Glutamatergic neuron (in vitro differentiated cells): ENCODE results near the gene RBMS1. TPM values are rescaled to one million over a fixed set of nuclear protein-coding genes. Genes with fewer than 3 reads are reported as not detected.

Source experiments
- DNase-seq: peaks from one replicate; pipeline ENCODE4 v3.0.0; 2022
- H3K27ac Mint-ChIP-seq: one replicate; pipeline ENCODE4 v1.8.0; 2020; ENCODE audit warnings: mild to moderate bottlenecking, mixed read lengths, inconsistent platforms; ENCODE audit not compliant: unreplicated experiment
- H3K27me3 Mint-ChIP-seq: one replicate; pipeline ENCODE4 v1.8.0; 2020; ENCODE audit warnings: mild to moderate bottlenecking, moderate library complexity, mixed read lengths, inconsistent platforms; ENCODE audit not compliant: unreplicated experiment
- H3K36me3 Mint-ChIP-seq: one replicate; pipeline ENCODE4 v1.8.0; 2020; ENCODE audit warnings: mild to moderate bottlenecking, mixed read lengths, inconsistent platforms; ENCODE audit not compliant: unreplicated experiment
- H3K4me1 Mint-ChIP-seq: one replicate; pipeline ENCODE4 v1.8.0; 2020; ENCODE audit warnings: mild to moderate bottlenecking, low read depth, mixed read lengths, inconsistent platforms; ENCODE audit not compliant: unreplicated experiment
- H3K4me3 Mint-ChIP-seq: one replicate; pipeline ENCODE4 v1.8.0; 2020; ENCODE audit warnings: mild to moderate bottlenecking, mixed read lengths, inconsistent platforms; ENCODE audit not compliant: unreplicated experiment
- H3K9me3 Mint-ChIP-seq: one replicate; pipeline ENCODE4 v1.8.0; 2020; ENCODE audit warnings: mild to moderate bottlenecking, moderate library complexity, mixed read lengths, inconsistent platforms; ENCODE audit not compliant: unreplicated experiment
- total RNA-seq: library from RNA; stranded (reverse); fragmentation: NEBNext Ultra II Directional; extraction: Animal tissue kit (Norgen Biotek cat#: 25700); gene quantifications from one replicate; pipeline ENCODE4 v1.2.1, GENCODE V29; 2021; ENCODE audit not compliant: unreplicated experiment
- TF ChIP-seq, protein P1 (sequence below): fragments of 200-600 bp; sonication (generic); IDR thresholded peaks from one replicate; pipeline ENCODE4 v1.5.0; 2021; ENCODE audit not compliant: partially characterized antibody, unreplicated experiment

Gene RBMS1
- total RNA-seq, 1 donor from 2014 or later: 142 TPM

DNA sequence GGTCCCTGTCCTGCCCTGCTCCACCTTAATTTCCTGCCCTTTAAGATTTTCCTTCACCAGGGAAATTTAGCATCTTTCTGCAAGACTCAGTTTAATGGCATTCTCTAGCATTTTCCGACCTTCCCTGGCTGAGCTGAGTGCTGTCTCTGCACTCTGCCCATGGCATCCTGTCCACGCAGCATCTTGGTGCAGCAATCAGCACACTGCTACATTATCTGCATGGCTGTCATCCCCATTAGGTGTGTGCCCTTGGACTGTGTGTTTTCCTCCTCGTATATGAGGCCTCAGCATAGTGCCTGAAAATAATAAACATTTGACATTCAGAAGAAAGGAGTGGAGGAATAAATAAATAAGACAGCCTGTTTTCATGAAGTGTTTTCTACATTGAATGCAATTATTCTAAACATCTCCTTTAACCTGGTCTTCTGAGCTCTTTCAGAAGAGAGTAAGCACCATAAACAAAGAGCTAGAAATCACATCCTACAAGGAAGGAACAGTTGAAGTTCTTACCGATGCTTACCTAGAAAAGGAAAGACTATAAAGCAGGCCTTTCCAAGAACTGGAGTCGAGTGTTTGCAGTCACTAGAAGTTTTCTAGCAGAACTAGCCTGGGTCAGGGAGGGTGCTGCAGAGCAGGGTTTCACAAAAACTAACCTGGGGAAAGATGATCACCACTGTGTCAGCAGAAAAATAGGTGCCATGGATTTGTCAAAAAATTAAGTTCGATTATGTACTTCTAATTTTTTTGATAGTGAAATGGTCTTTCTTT, 162.2 kb downstream of the RBMS1 start:
- no peak overlapping the region for H3K27ac Mint-ChIP-seq
- peaks cover 2% of the 10 kb centered on the region for H3K9me3 Mint-ChIP-seq
- no peaks in the 10 kb centered on the region for H3K36me3 Mint-ChIP-seq
- no peak overlapping the region for H3K4me3 Mint-ChIP-seq
- TF ChIP-seq, protein P1, sequence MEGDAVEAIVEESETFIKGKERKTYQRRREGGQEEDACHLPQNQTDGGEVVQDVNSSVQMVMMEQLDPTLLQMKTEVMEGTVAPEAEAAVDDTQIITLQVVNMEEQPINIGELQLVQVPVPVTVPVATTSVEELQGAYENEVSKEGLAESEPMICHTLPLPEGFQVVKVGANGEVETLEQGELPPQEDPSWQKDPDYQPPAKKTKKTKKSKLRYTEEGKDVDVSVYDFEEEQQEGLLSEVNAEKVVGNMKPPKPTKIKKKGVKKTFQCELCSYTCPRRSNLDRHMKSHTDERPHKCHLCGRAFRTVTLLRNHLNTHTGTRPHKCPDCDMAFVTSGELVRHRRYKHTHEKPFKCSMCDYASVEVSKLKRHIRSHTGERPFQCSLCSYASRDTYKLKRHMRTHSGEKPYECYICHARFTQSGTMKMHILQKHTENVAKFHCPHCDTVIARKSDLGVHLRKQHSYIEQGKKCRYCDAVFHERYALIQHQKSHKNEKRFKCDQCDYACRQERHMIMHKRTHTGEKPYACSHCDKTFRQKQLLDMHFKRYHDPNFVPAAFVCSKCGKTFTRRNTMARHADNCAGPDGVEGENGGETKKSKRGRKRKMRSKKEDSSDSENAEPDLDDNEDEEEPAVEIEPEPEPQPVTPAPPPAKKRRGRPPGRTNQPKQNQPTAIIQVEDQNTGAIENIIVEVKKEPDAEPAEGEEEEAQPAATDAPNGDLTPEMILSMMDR: no peak
- no peak for DNase-seq
- H3K4me1 Mint-ChIP-seq: peaks cover 44% of the 10 kb centered on the region
- peaks cover 5% of the 10 kb centered on the region for H3K27me3 Mint-ChIP-seq

DNA sequence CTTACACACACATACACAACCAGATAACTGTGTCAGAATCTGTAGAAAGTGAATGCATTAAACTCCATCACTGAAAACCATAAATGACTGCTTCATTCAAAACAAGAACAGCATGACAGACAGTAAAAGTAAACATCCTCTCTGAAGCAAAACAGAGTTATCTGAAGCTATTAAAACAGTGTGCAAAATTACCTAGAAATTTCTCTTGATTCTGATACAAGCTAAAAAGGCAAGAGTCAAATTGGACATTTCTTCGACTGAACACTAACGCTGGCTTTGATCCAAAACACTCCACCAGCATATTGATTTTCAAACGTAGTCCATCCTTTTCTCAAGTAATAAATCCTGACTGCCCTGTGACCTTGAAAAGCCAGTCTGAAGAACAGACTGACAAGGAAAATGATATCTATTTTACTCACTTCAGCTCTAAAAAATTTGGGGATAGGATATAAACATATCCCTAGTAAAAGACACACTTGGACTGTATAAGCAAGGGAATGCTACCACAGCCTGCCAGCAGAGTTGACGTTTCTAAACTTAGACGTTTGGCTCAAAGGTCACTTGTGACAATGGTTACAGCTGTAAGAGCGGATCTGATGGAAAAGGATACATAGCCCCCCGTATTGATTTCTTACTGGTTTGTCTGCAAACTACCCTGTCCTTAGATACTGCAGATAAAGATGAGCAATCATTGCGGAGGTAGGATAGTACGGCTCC, 164.6 kb downstream of the RBMS1 start:
- Mint-ChIP-seq H3K4me1 (peaks cover 51% of the 10 kb centered on the region), H3K4me3 (peak overlapping the region; percentile 12), H3K36me3 (no peaks in the 10 kb centered on the region), H3K27ac (no peak overlapping the region), H3K9me3 (peaks cover 3% of the 10 kb centered on the region), H3K27me3 (peaks cover 5% of the 10 kb centered on the region)
- no peak for DNase-seq
- TF ChIP-seq, protein P1: no peak

DNA sequence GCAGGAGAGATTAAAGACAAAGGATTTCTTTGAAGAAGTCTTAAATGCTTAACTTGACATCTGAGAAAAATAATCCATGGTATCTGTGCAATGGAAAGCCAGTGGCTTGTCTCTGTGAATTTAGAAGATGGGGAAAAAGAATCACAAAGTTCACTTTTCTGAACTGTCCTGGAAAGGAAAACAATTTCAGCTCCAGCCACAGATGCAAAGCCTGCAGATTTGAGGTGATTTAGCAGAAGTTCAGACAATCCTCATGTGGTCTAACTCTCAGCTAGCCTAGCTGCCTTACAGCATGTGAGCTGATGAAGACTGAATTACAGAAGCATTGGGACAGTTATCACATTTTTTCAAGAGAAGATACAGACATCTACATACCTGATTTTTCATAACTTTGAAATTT, 166.8 kb downstream of the RBMS1 start:
- H3K27ac Mint-ChIP-seq: peak overlapping the region; percentile 7
- no peaks in the 10 kb centered on the region for H3K36me3 Mint-ChIP-seq
- H3K4me3 Mint-ChIP-seq: no peak overlapping the region
- H3K27me3 Mint-ChIP-seq: peaks cover 5% of the 10 kb centered on the region
- H3K9me3 Mint-ChIP-seq: peaks cover 4% of the 10 kb centered on the region
- TF ChIP-seq, protein P1: no peak
- H3K4me1 Mint-ChIP-seq: peaks cover 56% of the 10 kb centered on the region
- no peak for DNase-seq

DNA sequence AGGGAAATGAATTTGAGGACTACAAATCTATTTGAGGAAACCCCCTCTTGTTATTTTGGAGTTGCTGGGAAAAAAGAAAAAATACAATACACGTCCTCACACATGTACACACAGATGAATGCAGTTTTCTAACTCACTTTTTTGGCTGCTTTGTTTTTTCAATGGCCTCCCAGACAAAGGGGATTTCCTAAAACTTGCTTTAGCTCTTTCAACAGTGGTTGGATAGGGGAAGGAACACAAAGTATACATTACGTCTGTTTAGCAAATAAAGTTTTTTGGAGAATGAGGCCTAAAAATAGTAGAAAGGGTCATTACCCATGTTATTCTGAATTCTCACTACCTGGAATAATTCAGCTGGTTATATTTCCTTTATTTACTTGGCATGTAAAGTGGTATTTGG, 168.2 kb downstream of the RBMS1 start:
- no peak overlapping the region for H3K4me3 Mint-ChIP-seq
- peaks cover 5% of the 10 kb centered on the region for H3K27me3 Mint-ChIP-seq
- TF ChIP-seq, protein P1: no peak
- no peak overlapping the region for H3K27ac Mint-ChIP-seq
- H3K9me3 Mint-ChIP-seq: peaks cover 7% of the 10 kb centered on the region
- H3K36me3 Mint-ChIP-seq: no peaks in the 10 kb centered on the region
- no peak for DNase-seq
- H3K4me1 Mint-ChIP-seq: peaks cover 51% of the 10 kb centered on the region

DNA sequence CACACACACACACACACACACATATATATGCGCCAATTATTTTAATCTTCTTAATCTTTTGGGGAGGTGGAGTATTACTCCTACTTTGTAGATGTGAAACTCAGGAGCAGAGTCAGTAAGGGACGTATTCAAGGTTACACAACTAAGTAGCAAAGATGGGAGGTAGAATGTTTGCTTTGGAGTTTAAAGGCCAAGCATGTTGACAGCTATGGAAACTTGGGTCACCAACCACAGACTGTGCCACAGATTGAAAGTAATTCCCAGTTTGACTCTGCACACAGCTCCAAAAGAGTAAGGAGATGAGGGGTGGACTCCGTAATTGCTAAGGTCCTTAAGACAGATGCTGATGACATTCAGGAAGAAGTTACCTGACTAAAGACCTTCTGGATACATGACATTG, 168.7 kb downstream of the RBMS1 start:
- no peak overlapping the region for H3K4me3 Mint-ChIP-seq
- peaks cover 7% of the 10 kb centered on the region for H3K9me3 Mint-ChIP-seq
- peaks cover 5% of the 10 kb centered on the region for H3K27me3 Mint-ChIP-seq
- H3K36me3 Mint-ChIP-seq: no peaks in the 10 kb centered on the region
- H3K27ac Mint-ChIP-seq: no peak overlapping the region
- H3K4me1 Mint-ChIP-seq: peaks cover 47% of the 10 kb centered on the region
- DNase-seq: no peak
- TF ChIP-seq, protein P1: no peak
